GM10847 (cell line): ENCODE measurements around the gene GRM6.

Source experiments
- POLR2A ChIP-seq: IDR thresholded peaks from 2 replicates; pipeline ENCODE4 v1.6.1; 2011; ENCODE audit not compliant: insufficient read length; ENCODE audit errors: extremely low read depth

The GRM6 gene

DNA sequence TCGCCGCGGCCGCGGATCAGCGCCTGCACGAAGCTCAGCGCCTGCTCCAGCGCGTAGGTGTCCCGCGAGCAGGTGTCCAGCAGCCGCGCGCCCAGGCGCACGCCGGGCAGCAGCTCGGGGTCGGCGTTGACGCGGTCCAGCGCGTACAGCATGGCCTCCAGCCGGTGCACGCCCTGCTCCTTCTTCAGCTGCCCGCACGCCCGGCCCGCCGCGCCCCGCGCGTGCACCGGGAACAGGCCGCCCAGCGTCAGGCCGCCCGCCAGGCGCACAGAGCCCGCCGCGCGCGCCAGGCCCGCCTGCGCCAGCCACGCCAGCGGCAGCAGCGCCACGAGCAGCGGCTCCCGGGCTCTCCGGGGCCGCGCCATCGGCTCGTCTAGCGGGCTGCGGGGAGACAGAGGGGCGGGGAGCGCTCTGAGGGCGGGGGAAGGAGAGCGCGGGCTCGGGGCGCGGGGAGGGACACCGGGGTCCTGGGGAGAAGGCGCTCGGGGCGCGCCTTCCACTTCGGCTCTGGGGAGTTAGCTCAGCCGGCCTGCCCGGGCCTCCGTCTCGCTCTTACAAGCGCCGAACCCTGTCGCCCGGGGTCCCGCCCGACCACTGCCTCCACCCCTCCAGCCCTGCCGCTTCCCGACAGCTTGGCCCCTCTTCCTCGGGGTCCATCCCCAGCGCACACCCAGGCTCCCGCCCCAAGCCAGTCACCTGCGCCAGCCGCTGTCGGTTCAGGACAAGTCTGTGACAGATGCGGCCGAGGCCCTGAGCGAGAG, at the start of gene GRM6:
Gene GRM6 (minus strand): TSS at position 741 of the 761 bp plus-strand sequence. CDS start 376 bp downstream, at position 365.
- no peak for TF ChIP-seq POLR2A

- TF ChIP-seq POLR2A = no peak
These were observed 49.6 kb upstream of the GRM6 start for GRCh38 chr5:179044765-179045164.

DNA sequence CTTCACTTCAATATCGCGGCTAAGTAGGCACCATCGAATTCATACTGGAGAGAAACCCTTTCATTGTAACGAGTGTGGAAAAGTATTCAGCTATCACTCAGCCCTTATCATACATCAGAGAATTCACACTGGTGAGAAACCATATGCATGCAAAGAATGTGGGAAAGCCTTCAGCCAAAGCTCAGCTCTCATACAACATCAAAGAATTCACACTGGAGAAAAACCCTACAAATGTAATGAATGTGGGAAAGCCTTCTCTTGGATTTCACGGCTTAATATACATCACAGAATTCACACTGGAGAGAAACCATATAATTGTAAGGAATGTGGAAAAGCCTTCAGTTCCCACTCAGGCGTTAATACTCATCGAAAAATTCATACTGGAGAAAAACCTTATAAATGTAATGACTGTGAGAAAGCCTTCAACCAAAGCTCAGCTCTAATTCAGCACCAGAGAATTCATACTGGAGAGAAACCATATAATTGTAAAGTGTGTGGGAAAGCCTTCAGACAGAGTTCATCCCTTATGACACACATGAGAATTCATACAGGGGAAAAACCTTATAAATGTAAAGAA, 38.0 kb upstream of the GRM6 start:
- no peak for TF ChIP-seq POLR2A

DNA sequence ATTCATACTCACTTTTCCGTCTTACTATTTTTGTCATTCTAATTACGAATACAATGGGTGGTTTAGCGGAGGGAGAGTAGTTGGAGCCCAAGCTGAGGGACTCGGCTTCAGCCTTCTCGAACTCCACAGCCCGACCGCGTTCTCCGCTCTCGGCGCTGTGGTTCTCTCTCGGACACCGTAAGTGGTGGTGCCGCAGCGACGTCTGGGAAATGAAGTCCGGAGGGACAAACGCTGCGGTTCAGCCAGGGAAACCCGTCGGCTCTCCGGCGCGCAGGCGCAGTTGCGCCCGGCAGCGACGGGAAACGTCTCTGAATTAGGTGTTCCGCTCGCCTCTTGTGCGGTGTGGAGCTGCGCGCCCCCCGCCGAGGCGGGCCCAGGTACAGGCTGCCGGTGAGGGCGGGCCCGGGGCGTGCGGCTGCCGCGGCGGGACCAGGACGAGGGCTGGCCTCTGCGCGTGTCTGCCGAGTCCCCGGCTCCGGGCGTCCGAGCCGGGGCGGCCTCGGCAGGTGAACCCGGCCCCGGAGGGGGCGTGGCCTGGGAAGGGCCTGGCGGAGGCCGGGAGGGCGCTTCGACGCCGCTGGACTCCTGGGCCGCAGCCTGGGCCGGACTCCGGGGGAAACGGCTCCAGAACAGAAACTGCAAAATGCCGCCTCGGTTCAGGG, 28.5 kb upstream of the GRM6 start, which contains the start of gene ZNF879:
Gene ZNF879 (plus strand): TSS at position 277 of the 662 bp plus-strand sequence. CDS start 1,201 bp downstream, outside the sequence.
- TF ChIP-seq POLR2A = no peak

DNA sequence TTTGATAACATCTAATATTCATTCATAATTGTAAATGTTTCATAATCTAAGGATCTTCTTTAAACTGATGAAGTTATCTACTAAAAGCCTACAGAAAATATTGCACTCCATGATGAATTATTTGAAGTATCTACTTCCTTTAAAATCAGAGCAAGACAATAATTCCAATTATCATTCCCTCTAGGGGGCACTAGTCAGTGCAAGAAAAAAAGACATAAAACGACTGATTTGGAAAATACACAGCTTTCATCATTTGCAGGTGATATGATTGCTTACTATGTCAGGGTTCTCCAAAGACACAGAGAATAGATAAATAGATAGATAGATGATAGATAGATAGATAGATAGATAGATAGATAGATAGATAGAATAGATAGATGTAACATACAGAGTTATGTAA, 13.5 kb upstream of the GRM6 start:
- no peak for TF ChIP-seq POLR2A

GRCh38 chr5:179006564-179006963, 11.4 kb upstream of the GRM6 start:
- no peak for TF ChIP-seq POLR2A

DNA sequence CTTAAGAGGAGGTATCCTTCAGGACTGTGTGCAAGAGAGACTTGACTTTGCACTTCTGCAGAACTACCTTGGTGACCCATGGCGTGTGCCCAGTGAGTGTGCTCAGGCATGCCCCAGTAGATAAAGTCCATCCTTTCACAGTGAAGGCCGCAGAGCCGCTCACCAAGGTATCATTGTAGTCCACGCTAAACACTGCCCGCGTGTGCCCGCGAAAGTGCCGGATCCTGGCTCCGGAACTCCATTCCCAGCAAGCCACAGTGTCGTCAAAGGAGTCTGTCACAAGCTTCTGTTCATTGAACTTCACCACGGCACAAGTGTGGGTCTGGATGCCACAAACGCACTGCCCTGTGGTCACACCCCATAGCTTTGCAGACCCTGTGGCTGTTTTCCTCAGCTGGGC, 3.3 kb upstream of the GRM6 start:
- TF ChIP-seq POLR2A = no peak

- TF ChIP-seq POLR2A = no peak
These were observed 2.1 kb upstream of the GRM6 start for GRCh38 chr5:178997191-178997590.

GRCh38 chr5:178996156-178996555, 1.0 kb upstream of the GRM6 start:
- no peak for TF ChIP-seq POLR2A

- no peak for TF ChIP-seq POLR2A
These were observed 196 bp upstream of the GRM6 start for GRCh38 chr5:178995341-178995690.

- no peak for TF ChIP-seq POLR2A
These were observed 1.1 kb downstream of the GRM6 start for GRCh38 chr5:178993955-178994579.

GRCh38 chr5:178993236-178993765, 1.8 kb downstream of the GRM6 start:
- TF ChIP-seq POLR2A = no peak

DNA sequence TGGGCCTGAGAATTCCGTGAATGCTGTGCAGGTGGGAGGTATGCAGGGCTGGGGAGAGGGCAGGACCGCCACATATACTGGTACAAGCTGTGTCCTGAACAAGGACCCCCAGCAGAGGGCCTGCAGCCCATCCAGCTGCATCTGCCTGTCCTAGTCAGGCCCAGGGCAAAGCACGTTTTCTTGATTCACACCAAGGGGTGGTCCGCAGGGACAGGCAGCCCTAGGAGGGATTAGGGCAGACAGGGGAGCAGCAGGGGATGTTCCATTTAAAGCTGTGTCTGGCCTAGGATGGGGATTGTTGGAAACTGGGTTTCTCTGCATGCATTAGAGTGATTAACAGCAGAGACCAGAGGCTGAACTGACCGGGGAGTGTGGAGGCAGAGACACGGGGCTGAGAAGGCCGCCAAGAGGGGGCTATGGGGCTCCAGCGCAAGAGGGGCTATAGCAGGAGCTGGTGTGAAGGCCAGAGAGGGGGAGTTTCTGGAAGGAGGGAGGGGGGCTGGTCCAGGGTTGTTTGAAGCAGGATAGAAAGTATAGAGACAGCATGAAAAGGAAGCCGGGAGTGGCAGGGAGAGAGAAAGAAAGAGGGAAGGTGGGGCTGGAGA, 2.7 kb downstream of the GRM6 start:
- TF ChIP-seq POLR2A = no peak

DNA sequence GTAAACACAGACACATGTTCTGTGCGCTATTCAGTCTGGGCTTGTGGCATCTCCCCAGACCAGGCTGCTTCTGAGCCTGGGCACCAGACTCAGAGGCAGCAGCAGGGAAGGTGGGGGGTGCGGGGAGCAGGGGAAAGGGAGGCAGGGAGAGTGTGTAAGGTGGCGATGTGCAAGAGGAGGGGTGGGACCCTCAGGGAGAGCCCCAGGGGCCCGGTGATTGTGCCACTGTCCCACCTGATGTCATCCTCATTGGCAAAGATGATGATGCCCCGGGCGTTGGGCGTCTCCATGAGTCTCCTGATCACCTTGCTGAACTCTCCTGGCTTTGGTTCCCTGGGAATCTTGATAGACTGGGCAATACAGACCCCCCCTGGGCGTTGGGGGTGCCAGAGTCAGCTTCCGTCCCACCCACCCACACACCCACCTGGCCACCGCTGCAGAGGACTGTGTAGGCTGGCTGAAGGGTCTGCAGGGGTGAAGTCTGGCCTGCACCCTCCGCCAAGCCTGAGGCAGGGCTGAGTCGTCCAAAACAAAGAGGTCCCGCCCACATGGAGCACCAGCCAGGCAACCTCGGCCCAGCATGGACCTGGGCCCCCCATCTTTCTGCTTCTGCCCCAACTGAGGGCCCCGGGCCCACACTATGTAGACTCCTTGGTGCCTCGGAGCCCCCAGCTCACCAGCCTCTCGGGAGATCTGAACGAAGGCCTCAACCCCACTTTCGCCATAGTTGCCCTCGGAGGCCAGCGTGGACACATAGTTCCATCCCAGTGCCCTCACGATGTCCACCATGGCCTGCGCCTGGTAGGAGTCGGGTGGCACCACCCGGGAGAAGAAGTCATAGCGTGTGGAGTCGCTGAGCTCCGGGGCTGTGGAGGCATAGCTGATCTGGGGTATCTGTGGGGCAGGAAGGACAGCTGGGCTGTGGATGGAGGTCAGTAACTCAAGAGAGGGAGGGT, 3.7 kb downstream of the GRM6 start:
- TF ChIP-seq POLR2A = no peak

DNA sequence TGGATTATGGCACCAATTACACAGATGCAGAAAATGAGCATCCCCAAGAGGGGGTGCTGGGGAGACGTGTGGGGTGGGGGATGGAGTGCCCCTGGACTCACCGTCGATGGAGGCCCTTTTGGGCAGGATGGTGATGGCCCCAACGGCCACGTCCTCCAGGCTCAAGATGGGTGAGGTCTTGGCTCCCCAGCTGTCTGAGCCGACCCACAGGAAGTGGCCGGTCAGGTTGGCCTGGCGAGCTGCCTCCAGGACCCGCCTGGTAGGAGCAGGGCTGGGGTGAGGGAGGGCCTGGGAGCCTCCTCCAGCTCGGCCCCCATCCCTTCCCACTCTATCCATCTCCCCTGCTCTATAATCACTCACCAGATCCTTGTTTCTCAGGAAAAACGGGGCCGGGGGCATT, 4.6 kb downstream of the GRM6 start:
- no peak for TF ChIP-seq POLR2A

DNA sequence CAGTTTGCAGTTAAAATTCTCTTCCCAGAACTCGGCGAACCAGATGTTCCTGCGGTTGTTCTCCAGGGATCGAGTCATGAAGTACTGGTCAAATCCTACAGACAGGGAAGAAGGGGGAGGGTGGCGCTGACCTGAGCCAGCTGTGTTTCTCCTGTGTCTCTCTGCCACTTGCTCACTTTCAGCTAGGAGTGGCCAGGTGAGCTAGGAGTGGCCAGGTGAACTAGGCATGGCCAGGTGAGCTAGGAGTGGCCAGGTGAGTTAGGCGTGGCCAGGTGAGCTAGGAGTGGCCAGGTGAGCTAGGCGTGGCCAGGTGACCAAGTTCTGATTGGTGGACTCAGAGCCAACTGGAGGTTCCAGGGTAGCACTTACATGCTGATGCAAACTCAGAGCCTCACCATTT, 5.8 kb downstream of the GRM6 start:
- no peak for TF ChIP-seq POLR2A
